ENCODE measurements around the gene USP6NL.
"Not testable (repeated sequence)": the region's sequence is repeated elsewhere in the genome, so short reads cannot be mapped to it uniquely, and the experiment has no call there.

Gene USP6NL

DNA sequence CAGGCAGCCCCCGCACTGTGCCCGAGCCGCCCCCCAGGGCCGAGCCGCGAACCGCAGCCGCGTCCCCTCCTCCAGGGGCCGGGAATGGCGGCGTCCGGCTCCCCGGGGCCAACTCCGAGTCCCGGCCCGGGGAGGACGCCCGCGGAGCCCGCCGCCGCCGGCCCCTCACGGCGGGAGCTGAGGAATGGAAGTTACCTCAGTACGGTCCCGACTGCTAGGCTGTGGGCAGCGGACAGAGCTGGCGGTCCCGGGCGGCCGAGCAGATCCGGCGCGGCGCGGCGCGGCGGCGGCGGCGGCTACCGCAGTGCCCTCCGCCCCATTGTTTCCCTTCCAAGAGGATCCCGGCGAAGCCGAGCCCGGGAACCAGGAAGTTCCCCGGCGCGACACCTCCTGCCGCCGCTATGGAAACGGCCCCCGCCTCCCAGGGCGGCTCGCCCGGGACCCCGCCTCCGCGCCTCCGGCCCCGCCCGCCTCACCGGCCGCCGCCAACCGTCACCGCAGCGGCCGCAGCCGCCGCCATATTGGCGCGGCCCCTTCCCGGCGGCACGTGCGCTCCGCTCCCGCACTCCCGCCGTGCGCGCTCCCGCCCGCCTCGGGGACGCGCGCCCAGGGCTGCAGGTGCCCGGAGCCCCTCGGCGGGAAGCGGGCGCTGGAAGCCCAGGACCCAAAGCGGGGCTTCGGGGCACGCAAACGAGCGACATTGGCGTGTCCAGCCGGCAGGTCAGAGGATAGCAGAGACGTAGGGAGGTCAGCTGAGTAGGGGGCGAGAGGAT lies at the start of gene USP6NL:
Gene USP6NL (minus strand): TSS at position 403 of the 773 bp plus-strand sequence. CDS start 14,016 bp downstream, outside the sequence.
- peak; percentile 59 for DNase-seq

DNA sequence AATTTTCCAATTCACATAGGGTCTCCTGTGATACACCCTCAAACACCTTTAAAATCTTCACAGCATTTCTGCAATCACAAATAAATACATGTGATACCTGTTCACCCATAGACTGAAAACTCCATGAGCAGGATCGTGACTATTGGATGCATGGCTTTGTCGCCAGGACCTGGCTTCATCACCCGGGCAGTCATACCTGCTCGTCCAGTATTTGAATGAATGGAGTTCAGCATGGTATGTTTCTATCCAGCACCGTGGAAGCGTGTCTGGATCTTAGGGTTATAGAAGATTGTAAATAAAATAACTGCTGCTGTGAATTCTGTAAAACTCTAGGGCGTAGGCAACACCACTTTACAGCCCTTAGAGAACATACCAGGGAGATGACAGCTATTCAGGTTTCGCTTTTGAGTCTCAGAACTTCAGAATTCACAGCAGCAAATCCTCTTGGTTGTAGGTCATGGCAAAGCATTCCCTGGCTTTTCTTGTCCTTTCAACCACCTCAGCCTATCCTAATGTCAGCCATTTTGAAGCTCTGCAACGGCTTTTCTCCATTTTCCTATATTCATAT lies 47.4 kb upstream of the USP6NL start:
- DNase-seq = no peak

DNA sequence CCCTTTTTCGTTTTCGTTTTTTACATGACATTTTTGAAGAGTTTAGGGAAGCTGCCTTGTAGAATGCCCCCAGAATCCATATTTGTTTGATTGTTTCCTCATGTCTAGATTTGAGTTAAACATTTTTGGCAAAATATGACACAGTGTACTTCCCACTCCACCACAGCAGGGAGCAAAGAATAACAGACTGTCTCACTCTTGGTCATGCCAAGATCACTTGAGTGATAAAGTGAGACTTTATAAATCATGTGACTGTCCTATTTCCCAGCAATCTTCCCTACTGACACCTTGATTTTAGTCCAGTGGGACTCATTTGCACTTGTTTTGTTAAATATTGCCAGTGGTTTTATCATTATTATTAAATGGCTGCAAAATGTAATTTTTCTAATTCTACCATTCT lies 44.4 kb upstream of the USP6NL start:
- no peak for DNase-seq

DNA sequence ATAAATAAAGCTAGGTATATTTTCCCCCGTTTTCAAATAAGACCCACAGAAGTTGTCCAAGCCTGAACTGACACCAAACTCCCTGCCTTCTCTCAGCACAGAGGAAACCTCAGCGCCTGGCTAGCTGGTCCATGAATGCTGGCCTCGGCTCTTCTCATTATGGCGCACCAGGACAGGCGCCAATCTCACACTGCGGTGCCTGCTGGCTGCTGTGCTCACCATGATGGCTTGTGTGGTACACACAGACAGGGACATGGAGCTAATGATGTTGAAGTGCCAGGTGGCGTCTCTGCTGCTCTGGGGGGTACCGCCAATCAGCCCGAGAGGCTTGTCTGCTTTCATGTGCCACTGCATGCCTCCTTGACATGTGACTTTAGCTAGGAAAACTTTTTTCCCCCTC lies 43.2 kb upstream of the USP6NL start:
- no peak for DNase-seq

- DNase-seq = no peak
These were observed 42.5 kb upstream of the USP6NL start for GRCh38 chr10:11653758-11654471.

DNA sequence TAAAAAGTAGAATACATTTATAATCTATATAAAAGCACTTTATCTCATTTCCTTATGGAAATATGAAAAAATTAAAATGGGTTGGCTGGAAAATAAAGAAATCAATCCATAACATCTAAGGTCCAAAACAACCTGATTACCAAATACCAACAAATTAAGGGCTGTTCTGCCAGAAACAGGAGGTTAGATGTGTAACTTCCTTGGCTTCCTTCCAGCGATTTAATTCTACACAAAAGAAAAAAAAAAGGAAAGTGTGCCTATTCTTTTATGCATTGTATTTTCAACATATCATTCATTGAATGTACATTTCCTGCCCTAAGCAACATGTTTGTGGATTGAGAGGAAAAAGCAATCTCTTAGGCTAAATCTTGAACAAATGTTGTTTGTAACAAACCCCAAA lies 36.2 kb upstream of the USP6NL start:
- no peak for DNase-seq

DNA sequence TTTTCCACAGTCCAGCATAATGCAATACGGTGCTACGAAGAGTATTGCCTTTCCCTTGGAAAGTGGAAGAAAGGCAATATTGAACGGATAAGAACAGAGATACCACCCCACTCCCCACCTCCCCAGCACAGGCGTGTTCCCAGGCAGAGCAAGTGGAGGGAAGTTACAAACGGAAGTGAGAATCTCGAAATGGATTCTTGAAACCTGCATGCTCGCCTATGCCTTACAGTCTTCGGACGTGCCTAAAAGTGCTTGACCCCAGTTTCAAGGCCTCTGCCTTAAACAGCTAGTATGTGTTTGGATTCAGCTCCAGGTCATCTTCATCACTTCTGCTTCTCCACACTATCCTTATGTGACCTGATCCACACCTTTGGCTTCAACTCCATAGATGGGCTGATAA lies 35.0 kb upstream of the USP6NL start:
- DNase-seq = no peak

GRCh38 chr10:11643039-11643438 lies 31.6 kb upstream of the USP6NL start:
- no peak for DNase-seq

DNA sequence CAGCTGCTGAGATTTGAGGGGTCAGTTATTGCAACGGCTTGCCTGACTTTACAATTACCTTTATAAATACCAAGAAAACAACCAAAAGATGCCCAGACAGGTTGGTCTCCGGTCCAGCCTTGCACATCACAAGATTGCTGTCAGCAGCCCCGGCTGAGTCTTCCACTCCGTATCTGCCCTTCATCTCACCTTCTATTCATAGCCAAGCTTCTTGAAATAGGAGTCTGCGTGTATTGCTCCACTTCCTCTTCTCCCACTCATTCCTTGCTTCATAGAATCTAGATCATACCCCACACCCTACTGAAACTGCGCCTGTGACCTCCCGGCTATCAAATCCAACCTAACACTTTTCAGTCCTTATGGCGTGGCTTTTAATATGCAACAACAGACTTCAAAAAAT lies 31.1 kb upstream of the USP6NL start:
- no peak for DNase-seq

GRCh38 chr10:11639849-11640764 lies 28.7 kb upstream of the USP6NL start:
- DNase-seq = no peak

DNA sequence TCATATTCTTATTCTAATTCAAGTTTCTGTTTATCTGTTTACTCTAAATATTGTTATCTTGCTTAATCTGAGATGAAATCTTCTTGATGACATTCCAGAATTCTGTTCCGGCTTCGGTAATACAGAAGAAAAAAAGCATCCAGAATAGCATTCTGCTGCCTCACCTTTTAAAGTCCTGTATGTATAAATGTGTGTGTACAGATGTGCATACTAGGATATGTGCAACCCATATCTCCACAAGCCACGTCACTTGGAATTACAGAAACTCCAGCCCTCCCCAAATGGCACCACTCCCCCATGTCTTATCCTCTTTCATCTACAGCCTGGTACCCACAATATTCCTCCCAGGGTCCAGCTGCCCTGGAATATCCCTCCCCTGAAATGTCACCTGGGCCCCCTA lies 27.9 kb upstream of the USP6NL start:
- DNase-seq = no peak

GRCh38 chr10:11638055-11638698 lies 26.7 kb upstream of the USP6NL start:
- DNase-seq = no peak

GRCh38 chr10:11636697-11637303 lies 25.4 kb upstream of the USP6NL start:
- no peak for DNase-seq

- no peak for DNase-seq
These were observed 20.6 kb upstream of the USP6NL start for GRCh38 chr10:11631890-11632587.

- DNase-seq = no peak
These were observed 19.8 kb upstream of the USP6NL start for GRCh38 chr10:11631291-11631690.

DNA sequence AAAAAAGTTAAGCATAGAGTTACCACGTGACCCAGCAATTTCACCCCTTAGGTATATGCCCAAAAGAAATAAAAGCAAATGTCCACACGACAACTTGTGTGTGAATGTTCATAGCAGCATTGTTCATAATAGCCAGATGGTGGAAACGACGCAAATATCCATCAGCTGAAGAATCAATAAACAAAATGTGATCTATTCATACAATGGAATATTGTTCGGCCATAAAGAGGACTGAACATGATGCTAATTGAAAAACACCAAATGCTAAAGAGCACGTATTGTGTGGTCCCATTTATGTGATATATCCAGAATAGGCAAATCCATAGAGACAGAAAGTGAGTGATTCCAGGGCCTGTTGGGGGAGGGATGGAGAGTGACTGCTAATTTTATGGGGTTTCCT lies 18.3 kb upstream of the USP6NL start:
- no peak for DNase-seq

DNA sequence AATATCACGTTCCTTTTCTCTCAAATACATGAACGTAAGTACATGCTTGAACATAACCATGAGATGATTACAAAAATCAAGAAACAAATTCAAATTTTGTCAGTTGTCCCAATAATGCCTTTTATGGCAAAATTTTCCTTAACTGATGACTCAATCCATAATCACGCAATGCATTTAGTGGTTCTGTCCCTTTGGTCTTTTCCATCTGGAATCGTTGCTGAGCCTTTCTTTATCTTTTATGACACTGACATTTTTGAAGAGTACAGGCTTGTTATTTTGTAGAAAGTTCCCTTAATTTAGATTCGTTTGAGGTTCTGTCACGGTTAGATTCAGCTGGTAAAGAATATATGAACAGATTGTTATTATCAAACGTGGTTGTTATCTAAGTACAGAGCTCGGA lies 16.5 kb upstream of the USP6NL start:
- not testable (repeated sequence) for DNase-seq

GRCh38 chr10:11626071-11626470 lies 14.6 kb upstream of the USP6NL start:
- DNase-seq = no peak

DNA sequence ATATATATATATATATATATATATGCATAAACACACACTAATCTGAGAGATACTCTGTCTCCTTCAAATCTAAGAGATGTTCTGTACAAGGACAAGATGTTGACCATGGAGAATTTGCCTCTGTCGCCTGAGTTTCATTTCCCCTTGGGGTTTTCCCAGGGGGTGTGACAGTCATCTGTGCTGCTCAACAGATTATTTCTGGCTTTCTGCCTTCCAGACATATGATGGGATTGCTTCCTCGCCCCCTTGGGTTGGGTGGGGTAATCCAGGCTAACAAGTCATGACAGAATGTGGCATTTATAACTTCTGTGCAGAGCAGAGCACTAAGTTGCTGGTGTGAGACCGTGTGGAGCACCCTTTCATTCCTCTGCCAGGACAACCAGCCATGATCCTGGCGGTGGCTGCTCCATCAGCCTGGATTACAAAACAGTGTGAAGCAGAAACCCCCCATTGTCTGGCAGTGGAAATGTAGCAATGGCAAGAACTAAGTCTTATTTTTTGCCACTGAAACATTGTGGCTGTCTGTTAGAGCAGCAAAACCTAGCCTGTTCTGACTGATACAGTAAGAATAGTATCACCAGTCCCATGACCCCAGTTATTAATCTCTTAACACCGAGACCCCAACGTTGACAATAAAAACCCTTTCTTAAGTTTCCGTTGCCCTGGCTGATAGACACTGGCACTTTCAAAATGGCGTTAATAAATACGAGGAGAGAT lies 13.7 kb upstream of the USP6NL start:
- DNase-seq = no peak

DNA sequence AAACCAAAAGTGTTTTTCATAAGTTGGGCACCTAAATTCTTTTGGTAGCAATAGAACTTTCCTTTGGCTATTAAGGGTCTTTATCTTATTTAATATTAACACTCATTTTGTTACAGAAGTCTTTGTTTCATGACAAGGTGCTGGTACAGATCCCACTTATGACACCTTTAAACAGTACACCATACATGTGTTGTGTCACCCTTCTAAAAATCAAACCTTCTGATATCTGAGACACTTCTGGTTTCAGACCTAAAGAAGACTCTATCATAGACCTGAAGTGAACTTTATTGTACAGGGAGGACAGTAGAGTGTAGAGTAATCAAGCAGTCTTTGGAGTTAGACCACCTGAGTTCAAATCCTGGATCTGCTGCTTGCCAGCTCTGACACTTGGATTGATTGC lies 5.8 kb upstream of the USP6NL start:
- DNase-seq = no peak

DNA sequence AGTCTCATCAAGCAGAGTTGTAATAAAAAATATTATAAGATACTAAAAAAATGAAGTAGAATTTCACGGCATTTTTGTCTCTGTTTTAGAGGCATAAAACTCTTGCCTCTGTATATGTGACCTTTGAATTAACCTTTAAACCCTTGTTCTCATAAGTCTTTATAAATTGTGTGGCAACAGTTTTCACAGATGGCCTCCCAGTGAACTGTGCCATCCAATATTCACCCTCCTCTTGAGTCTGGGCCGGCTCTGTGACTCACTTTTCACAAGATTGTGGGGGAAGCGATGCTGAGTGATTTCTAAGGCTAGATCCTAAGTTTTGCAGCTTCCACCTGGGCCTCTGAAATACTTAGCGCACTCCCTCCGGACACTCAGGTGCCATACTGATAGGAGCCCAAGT lies 4.6 kb upstream of the USP6NL start:
- DNase-seq = no peak
